H1 (cell line): Measurements from ENCODE around the gene MEGF9. TPM values are rescaled to one million over a fixed set of nuclear protein-coding genes. Genes with fewer than 3 reads are reported as not detected.

Experiments used
- CHD2 ChIP-seq: IDR thresholded peaks from 2 replicates; pipeline ENCODE4 v1.6.1; 2012; ENCODE audit warnings: low read length, improper control_type of control experiment
- EGR1 ChIP-seq: IDR thresholded peaks from 2 replicates; pipeline ENCODE4 v1.6.1; 2011; ENCODE audit warnings: low read depth, low read length, borderline replicate concordance
- SRF ChIP-seq: IDR thresholded peaks from 2 replicates; pipeline ENCODE4 v1.6.1; 2011; ENCODE audit warnings: mild to moderate bottlenecking, low read depth, low read length, moderate library complexity
- polyA plus RNA-seq, 7 experiments: library from polyadenylated mRNA; depleted of rRNA in 3 of 7; stranded (reverse) in 5 of 7; unstranded in 2 of 7; fragments of >200 nt in 5 of 7; fragments of 200-250 nt in 2 of 7; gene quantifications; 1 replicate in 5 of 7; 2 replicates in 1 of 7; 4 replicates in 1 of 7; pipeline versions ENCODE4 v1.2.1 to v1.2.3, GENCODE V29; 2011 to 2013; ENCODE audit warnings: missing spikeins in 2 of 7, mixed read lengths in 2 of 7
- total RNA-seq: library from RNA; stranded (reverse); fragmentation: NEBNext Ultra II Directional; extraction: Animal tissue kit (Norgen Biotek cat#: 25700); gene quantifications from 2 replicates; pipeline ENCODE4 v1.2.1, GENCODE V29; 2021

The MEGF9 gene
- total and polyA plus RNA-seq, 2 of the 8 experiments (the other 6 are each of a cell fraction or from before 2014, with no cell fraction given) = 0.45 to 1.8 TPM

GRCh38 chr9:120697448-120697847, 16.8 kb downstream of the MEGF9 start (continued):
- TF ChIP-seq CHD2 (no peak), SRF (no peak), EGR1 (no peak)
